Spleen (tissue), 11 donors: ENCODE data around the gene HOXB5. TPM values are rescaled to one million over a fixed set of nuclear protein-coding genes. Genes with fewer than 3 reads are reported as not detected.

Experiments used
- DNase-seq: peaks from one replicate; pipeline ENCODE4 v3.0.0-alpha.2; 2020
- H3K27ac ChIP-seq, 8 donors: fragments of 200-600 bp; sonication (generic) in 7 of 8; 1 replicate in 4 of 8; 2 replicates in 4 of 8; pipeline versions ENCODE4 v1.5.0 to v1.8.0; 2016 to 2021; ENCODE audit warnings: inconsistent platforms in 4 of 8, mild to moderate bottlenecking in 4 of 8, moderate library complexity in 1 of 8
- H3K27me3 ChIP-seq, 7 donors: fragments of 200-600 bp; sonication (generic) in 6 of 7; replicated peaks in 1 of 7; 1 replicate in 4 of 7; 2 replicates in 3 of 7; pipeline versions ENCODE4 v1.5.0 to v1.8.0; 2016 to 2021; ENCODE audit warnings: inconsistent platforms in 3 of 7, mild to moderate bottlenecking in 1 of 7
- H3K36me3 ChIP-seq, 6 donors: fragments of 200-600 bp; sonication (generic) in 5 of 6; 1 replicate in 4 of 6; 2 replicates in 2 of 6; pipeline versions ENCODE4 v1.5.0 to v1.8.0; 2016 to 2021; ENCODE audit warnings: inconsistent platforms in 2 of 6
- H3K4me1 ChIP-seq, 6 donors: fragments of 200-600 bp; sonication (generic) in 5 of 6; 1 replicate in 3 of 6; 2 replicates in 3 of 6; pipeline versions ENCODE4 v1.5.0 to v1.8.0; 2016 to 2021; ENCODE audit warnings: inconsistent platforms in 3 of 6
- H3K4me3 ChIP-seq, 8 donors: fragments of 200-600 bp; sonication (generic) in 7 of 8; 1 replicate in 4 of 8; 2 replicates in 4 of 8; pipeline versions ENCODE4 v1.5.0 to v1.8.0; 2016 to 2021; ENCODE audit warnings: inconsistent platforms in 4 of 8, mild to moderate bottlenecking in 4 of 8, moderate library complexity in 2 of 8
- H3K9me3 ChIP-seq, 8 donors: fragments of 200-600 bp; sonication (generic) in 7 of 8; 1 replicate in 4 of 8; 2 replicates in 4 of 8; pipeline versions ENCODE4 v1.5.0 to v1.8.0; 2016 to 2021; ENCODE audit warnings: inconsistent platforms in 4 of 8
- POLR2A ChIP-seq, 3 donors: fragments of 450-650 bp; IDR thresholded peaks; one replicate each; pipeline ENCODE4 v1.5.1; 2017; ENCODE audit warnings: antibody characterized with exemption in 3 of 3, mild to moderate bottlenecking in 1 of 3
- POLR2AphosphoS5 ChIP-seq, 3 donors: sonication (generic); formaldehyde crosslinking; IDR thresholded peaks; one replicate each; pipeline ENCODE4 v1.5.1; 2017; ENCODE audit warnings: antibody characterized with exemption in 3 of 3
- WGBS, 5 donors: extraction: QIAGEN DNeasy Blood & Tissue Kit in 3 of 5; methylation state at CpG; one replicate each; pipeline versions ENCODE4 v1.1.5 to v1.1.7; 2013 to 2018; 5-methylcytosine and 5-hydroxymethylcytosine counted together
- intact Hi-C: fragments of 100-400 bp; cut with DNase I; formaldehyde crosslinking; loops from one replicate; pipeline ENCODE4 v1.15.0; 2023; ENCODE audit warnings: low total_unique reads
- polyA plus RNA-seq, 3 donors: library from polyadenylated mRNA; stranded (reverse); fragments of 200-250 nt; gene quantifications; one replicate each; pipeline ENCODE4 v1.2.1, GENCODE V29; 2013
- total RNA-seq, 7 donors: library from RNA; depleted of rRNA in 3 of 7; stranded (reverse); fragments of >200 nt in 3 of 7; fragmentation: NEBNext Ultra II Directional in 4 of 7; extraction: Animal tissue kit (Norgen Biotek cat#: 25700) in 4 of 7; gene quantifications; one replicate each; pipeline versions ENCODE4 v1.1.0 to v1.2.1, GENCODE V29; 2016 to 2021
- TF ChIP-seq, protein P1 (sequence below), 11 experiments: fragments of 200-600 bp in 7 of 11; fragments of 450-650 bp in 4 of 11; sonication (generic) in 4 of 11; IDR thresholded peaks in 8 of 11; conservative IDR thresholded peaks in 3 of 11; 1 replicate in 7 of 11; 2 replicates in 4 of 11; pipeline versions ENCODE4 v1.4.0 to v1.8.0; 2016 to 2021; ENCODE audit warnings: antibody characterized with exemption in 11 of 11, inconsistent platforms in 4 of 11, mild to moderate bottlenecking in 1 of 11
- donor health status: healthy with polysubstance abuse.
- donor health status: DM: no; HTN: no; CAD: no; lungs with moderate emphysema.
- donor health status: DM: no; HTN: no; CAD: no.
- donor health status: Bipolar disorder and iron deficiency.
- donor health status: healthy.
- donor health status: DM: no; HTN: no; CAD: no.
- donor health status: DM: yes; HTN: yes; CAD: no.

HOXB5 gene
- total and polyA plus RNA-seq, 10 donors: 0.43 to 2.6 (median 1.1) TPM

DNA sequence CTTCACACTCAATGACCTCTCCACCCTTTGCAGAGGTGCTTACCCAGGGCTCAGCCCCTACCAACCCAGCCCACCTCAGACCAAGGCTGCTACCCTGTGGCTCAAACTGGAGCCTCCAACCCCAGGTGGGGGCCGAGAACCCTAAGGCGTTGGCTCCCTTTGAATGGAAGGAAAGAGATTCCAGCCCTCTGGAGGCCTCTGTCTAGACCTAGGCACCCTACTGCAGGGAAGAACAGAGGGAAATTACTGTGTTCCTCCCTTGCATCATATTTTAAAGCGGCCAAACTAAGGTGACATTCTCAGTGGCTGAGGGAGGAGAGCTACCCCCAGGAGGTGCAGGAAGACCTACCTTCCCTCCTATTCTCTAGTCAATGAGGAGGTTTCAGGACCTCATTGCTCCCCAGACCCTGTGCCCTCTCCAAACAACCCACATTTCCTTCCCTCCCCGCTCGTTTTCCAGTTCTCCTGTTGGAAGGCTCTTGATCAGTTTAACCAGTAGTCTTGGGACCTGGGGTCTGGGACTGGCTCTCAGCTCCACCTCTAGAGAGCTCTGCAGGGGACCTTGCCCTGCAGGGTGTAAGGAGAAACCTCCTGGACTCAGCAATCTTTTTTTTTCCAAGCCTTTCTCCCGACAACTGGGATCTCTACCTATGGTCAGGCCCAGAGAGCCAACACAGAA is 27.0 kb upstream of the HOXB5 start:
- H3K9me3 ChIP-seq: no peaks in the 10 kb centered on the region
- H3K4me1 ChIP-seq: peaks cover 16 to 35% (median 27%) of the 10 kb centered on the region in 6 donors
- intact Hi-C loops: no loop called here

DNA sequence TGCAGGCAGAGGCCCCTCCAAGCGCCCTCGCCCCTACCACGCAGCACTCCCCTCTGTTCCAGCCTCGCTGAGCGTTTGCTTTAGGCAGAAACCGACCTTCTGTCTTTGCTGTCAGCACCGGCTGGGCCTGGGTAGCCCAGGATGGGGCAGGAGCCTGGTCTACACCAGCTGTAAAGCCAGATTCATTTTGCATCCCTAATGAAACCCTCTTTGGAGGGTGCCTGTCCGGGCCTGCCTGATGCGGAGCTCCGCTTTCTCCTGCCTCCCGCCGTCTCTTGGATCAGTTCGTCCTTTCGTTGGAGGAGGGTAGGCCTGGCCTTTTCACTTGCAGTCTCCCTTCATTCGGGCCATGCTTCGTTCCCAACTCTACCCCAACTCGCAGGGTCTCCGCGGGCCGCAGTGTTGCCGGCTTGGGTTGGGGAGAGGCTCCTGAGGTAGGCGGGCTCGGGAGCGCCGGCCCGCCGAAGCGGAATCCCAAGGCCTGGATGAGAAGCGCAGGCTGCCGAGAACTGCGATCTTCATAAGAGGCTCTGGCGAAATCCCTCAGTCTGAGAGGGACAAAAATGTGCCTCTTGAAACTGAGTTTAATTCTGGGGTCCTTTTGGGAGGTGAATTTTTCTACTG is 26.4 kb upstream of the HOXB5 start:
- TF ChIP-seq POLR2A (IDR thresholded peaks at IDR 0.05) (no peak), POLR2AphosphoS5 (IDR thresholded peaks at IDR 0.05) (no peak)
- TF ChIP-seq, protein P1, sequence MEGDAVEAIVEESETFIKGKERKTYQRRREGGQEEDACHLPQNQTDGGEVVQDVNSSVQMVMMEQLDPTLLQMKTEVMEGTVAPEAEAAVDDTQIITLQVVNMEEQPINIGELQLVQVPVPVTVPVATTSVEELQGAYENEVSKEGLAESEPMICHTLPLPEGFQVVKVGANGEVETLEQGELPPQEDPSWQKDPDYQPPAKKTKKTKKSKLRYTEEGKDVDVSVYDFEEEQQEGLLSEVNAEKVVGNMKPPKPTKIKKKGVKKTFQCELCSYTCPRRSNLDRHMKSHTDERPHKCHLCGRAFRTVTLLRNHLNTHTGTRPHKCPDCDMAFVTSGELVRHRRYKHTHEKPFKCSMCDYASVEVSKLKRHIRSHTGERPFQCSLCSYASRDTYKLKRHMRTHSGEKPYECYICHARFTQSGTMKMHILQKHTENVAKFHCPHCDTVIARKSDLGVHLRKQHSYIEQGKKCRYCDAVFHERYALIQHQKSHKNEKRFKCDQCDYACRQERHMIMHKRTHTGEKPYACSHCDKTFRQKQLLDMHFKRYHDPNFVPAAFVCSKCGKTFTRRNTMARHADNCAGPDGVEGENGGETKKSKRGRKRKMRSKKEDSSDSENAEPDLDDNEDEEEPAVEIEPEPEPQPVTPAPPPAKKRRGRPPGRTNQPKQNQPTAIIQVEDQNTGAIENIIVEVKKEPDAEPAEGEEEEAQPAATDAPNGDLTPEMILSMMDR (IDR thresholded peaks at IDR 0.05 in 8 of 11, conservative IDR thresholded peaks at IDR 0.05 in 3 of 11): no peak
- Histone ChIP-seq H3K4me1 (peaks cover 9 to 29% (median 20%) of the 10 kb centered on the region in 6 donors), H3K9me3 (no peaks in the 10 kb centered on the region), H3K27me3 (peaks cover 23 to 100% (median 98%) of the 10 kb centered on the region in 7 donors), H3K4me3 (no peak overlapping the region), H3K36me3 (no peaks in the 10 kb centered on the region), H3K27ac (no peak overlapping the region)
- intact Hi-C loops: loop anchor here (10.0 kb wide), 1 partner anchor 465 kb away; no protein-coding TSS in a partner anchor
- 58 to 82% (median 69%) methylated on average over 29 to 32 of the region's 32 CpGs for WGBS, 5 donors
- DNase-seq: no peak

More for the DNA sequence above, 27.0 kb upstream of the HOXB5 start:
- H3K27me3 ChIP-seq: peaks cover 28 to 100% (median 98%) of the 10 kb centered on the region in 7 donors
- H3K36me3 ChIP-seq: no peaks in the 10 kb centered on the region
- TF ChIP-seq POLR2A (IDR thresholded peaks at IDR 0.05) (no peak), POLR2AphosphoS5 (IDR thresholded peaks at IDR 0.05) (no peak)
- TF ChIP-seq, protein P1 (IDR thresholded peaks at IDR 0.05 in 8 of 11, conservative IDR thresholded peaks at IDR 0.05 in 3 of 11): no peak
- no peak overlapping the region for H3K27ac ChIP-seq
- WGBS, 5 donors: 64 to 82% (median 69%) methylated on average over 6 of the region's 6 CpGs
- no peak overlapping the region for H3K4me3 ChIP-seq
- no peak for DNase-seq

DNA sequence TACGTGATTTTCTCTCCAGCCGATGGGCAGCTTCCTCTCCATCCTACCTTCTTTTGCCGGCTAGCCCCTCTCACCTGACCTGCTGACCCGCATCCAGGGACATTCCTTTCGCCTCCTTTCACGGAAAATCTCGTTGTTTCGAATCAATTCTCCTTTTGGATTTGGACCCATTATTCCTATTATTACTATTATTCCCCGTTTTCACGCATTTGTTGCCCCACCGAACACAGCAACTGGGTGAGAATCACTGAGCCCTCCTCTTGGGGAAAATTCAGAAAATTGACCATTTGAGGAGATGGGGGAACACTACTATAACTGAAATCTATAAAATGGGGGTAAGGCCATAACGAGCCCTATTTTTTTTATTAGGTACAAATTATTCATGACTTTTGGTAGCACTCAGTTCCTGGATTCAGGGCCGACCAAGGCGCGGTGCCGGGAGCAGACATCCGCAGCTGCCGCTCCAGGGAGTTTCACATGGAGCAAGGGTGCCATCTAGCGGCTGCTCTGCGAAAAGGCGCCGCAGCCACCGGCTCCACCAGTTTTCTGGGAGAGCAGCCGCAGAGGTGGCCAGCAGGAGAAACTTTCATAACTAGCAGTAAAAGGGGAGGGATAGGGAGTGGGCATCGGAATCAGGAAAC is 24.8 kb upstream of the HOXB5 start:
- Histone ChIP-seq H3K9me3 (no peaks in the 10 kb centered on the region), H3K4me1 (peaks cover 14 to 38% (median 29%) of the 10 kb centered on the region in 6 donors), H3K27me3 (peaks cover 26 to 100% (median 98%) of the 10 kb centered on the region in 7 donors), H3K4me3 (no peak overlapping the region), H3K36me3 (no peaks in the 10 kb centered on the region), H3K27ac (no peak overlapping the region)
- intact Hi-C loops: loop anchor here (10.0 kb wide), 1 partner anchor 464 kb away; no protein-coding TSS in a partner anchor
- DNase-seq: peak; percentile 96
- TF ChIP-seq POLR2A (IDR thresholded peaks at IDR 0.05): no peak
- TF ChIP-seq POLR2AphosphoS5 (IDR thresholded peaks at IDR 0.05): peak; percentile 47 to 64 (median 63)
- TF ChIP-seq, protein P1 (IDR thresholded peaks at IDR 0.05 in 8 of 11, conservative IDR thresholded peaks at IDR 0.05 in 3 of 11): peak; percentile 92 to 99 (median 96)
- WGBS, 5 donors: 3 to 6% (median 5%) methylated on average over 25 of the region's 25 CpGs
